Putamen (tissue), 1 donor: ENCODE measurements around the gene BMPR2.
"Not testable (repeated sequence)": the region's sequence is repeated elsewhere in the genome, so short reads cannot be mapped to it uniquely, and the experiment has no call there.

Experiments used
- DNase-seq: peaks from one replicate; pipeline ENCODE4 v3.0.0-alpha.2; 2016; ENCODE audit warnings: low spot score

The BMPR2 gene

DNA sequence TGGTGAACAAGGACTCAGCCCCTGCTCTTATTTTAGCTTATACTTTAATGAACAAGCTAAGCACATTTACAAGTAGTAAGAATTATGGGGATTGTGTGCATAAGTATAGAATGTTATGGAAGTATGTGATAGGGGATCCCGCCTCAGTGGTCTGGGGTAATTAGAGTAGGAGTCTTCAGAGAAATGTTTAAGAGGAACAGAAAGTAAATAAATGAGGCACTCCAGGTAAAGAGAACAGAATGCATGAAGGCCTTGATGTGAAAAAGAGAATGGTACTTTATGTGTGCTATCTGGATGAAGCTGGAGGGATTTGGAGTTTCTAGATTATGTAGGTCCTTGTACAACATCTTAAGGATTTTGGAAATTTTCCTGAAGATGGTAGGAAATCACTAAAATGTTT, 76.6 kb downstream of the BMPR2 start:
- no peak for DNase-seq

GRCh38 chr2:202454536-202454935, 78.4 kb downstream of the BMPR2 start:
- no peak for DNase-seq

DNA sequence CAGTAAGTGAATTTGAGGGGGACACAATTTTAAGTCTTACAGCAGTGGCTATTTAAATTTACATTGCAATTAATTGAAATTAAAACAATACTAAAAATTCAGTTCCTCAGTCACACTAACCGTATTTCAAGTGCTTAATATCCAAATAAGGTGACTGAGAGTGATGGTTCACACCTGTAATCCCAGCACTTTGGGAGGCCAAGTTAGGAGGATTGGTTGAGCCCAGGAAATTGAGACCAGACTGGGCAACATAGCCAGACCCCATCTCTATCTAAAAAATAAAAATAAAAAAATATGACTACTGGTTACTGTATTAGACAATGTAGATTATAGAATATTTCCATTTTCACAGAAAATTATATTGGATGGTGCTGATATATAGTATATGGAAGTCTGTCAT, 79.0 kb downstream of the BMPR2 start:
- no peak for DNase-seq

- no peak for DNase-seq
Observed at GRCh38 chr2:202460119-202460518, 84.0 kb downstream of the BMPR2 start.

- DNase-seq = peak; percentile 3
Observed at GRCh38 chr2:202479090-202479489, 103.0 kb downstream of the BMPR2 start.

DNA sequence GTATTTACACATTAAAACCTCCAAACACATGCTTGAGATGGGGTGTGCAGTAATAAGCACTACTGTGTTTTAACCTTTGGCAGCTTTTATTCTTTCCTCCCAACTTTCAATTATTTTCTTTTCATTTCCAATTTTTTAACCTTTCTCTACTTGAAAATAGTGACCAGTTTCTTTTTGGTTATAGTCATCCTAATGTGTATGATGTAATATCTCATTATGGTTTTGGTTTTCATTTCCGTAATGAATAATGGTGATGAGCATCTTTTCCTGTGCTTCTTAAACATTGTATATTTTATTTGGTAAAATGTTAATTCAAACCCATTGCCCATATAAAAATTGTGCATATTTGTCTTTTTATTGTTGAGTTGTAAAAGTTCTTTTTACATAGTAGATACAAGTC, 103.5 kb downstream of the BMPR2 start:
- no peak for DNase-seq

DNA sequence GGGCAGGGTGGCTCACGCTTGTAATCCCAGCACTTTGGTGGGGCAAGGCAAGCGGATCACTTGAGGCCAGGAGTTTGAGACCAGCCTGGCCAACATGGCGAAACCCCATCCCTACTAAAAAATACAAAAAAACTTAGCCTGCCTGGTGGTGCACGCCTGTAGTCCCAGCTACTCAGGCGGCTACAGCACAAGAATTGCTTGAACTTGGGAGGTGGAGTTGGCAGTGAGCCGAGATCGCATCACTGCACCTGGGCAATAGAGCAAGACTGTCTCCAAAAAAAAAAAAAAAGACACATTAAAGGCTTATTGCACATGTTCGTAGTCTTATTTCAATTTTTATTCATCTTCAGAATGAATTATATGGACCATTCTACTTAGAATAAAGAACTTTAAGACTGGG, 110.2 kb downstream of the BMPR2 start:
- DNase-seq = no peak

GRCh38 chr2:202488671-202489070, 112.5 kb downstream of the BMPR2 start:
- DNase-seq = no peak

GRCh38 chr2:202490479-202490878, 114.4 kb downstream of the BMPR2 start:
- DNase-seq = no peak

DNA sequence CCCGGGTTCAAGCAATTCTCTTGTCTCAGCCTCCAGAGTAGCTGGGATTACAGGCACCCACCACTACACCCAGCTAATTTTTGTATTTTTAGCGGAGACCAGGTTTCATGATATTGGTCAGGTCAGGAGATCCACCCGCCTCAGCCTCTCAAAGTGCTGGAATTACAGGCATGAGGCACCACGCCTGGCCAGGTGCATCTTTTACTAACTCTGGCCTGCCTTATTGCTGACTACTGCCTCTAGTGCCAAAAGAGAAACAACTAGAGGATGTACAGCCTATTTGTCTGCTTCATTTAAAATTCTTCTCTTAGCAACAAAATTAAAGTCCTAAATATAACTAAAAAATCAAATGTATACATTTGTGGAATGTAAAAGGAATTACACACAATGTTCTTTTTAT, 115.4 kb downstream of the BMPR2 start:
- no peak for DNase-seq

DNA sequence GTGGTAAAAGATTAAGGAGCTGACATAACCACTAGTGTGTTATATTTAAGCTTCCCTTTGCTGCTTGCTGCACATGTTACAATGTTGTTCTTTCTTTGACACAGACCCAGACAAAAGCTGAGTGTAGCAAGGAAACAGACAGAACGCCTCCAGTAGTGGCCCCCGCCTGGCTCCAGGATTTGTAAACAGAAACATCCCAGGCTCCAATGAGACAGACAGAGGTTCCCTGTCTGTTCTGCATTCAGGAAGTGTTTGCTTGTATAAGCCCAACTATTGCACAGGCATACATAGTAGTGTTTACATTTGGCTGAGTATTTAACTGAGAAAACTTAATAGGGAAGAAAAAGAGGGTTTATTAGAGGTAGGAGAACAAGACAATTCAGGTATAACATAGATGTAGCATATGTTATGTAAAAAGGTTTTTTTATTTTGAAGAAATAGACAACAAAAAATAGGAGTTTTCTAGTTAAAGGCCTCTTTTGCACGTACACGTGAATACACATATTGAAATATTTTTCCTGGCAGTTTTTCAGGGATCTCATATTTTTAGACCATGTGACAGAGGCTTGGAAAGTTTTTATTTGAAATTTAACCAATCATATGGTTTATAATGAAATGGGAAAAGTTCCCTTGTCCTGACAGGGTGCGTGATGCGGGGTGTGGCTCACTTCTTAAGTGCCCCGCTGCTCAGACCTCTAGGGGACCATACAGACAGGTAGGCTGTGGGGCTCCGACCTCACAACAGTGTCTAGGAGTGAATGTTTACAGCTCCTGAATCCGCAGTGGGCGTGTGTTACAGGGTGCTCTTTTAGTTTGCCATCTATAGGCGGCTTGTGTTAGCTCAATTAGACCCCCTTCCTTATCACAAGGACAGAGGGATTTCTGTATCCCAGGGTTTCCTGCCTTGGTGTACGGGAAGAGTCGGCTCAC, 118.4 kb downstream of the BMPR2 start:
- peak; percentile 64 for DNase-seq

DNA sequence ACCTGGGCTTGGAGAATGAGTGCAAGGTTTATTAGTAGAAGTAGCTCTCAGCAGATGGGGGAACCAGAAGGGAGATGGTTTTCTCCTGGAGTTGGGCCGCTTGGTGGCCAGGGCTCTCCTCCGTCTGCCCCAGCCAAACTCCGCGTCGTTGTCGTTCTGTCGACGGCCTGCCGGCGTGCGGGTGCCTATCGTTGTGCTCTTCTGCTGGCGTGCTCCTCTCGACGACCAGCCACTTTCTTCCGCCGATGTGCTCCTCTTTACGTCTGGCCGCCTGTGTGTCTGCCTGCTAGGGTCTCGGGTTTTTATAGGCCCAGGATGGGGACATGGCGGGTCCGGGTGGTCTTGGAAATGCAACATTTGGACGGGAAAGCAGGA, 119.1 kb downstream of the BMPR2 start:
- no peak for DNase-seq

DNA sequence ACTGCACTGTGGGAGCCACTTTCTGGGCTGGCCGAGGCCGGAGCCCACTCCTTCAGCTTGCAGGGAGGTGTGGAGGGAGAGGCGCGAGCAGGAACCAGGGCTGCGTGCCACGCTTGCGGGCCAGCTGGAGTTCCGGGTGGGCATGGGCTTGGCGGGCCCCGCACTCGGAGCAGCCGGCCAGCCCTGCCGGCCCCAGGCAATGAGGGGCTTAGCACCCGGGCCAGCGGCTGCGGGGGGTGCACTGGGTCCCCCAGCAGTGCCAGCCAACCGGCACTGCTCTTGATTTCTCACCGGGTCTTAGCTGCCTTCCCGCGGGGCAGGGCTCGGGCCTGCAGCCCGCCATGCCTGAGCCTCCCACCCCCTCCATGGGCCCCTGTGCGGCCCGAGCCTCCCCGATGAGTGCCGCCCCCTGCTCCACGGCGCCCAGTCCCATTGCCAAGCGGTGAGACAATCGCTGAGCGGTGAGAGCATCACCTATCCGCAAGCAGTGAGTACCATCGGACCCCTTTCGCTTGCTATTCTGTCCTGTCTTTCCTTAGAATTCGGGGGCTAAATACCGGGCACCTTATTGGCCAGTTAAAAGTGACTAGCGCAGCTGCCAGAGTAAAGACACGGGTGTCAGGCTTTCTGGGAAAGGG, 120.8 kb downstream of the BMPR2 start:
- DNase-seq = not testable (repeated sequence)

DNA sequence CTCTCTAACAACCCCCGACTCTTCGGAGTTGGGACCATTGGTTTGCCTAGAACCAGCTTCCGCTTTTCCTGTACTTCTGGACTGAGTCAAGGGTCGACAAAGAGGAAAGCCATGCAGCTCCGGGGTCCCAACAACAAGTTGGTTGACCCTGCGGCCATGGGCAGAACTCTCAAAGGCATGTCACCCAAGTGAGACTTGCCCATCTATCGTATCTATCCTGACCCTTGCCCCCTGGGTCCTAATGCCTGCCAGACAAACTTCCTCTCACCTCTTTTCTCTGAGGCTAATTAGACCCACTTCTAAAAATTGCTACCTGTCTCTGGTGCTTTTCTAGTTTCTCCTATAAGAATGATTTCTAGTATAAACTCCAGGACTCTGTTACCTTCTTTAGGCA, 121.3 kb downstream of the BMPR2 start:
- not testable (repeated sequence) for DNase-seq

DNA sequence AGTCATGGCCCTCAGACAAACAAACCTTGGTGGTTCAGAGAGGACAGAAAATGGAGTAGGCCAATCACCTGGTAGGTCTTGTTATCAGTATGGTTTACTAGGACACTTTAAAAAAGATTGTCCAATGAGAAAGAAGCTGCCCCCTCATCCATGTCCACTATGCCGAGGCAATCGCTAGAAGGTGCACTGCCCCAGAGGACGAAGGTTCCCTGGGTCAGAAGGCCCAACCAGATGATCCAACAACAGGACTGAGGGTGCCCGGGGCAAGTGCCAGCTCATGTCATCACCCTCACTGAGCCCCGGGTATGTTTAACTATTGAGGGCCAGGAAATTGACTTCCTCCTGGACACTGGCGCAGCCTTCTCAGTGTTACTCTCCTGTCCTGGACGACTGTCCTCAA, 123.7 kb downstream of the BMPR2 start:
- DNase-seq = not testable (repeated sequence)

DNA sequence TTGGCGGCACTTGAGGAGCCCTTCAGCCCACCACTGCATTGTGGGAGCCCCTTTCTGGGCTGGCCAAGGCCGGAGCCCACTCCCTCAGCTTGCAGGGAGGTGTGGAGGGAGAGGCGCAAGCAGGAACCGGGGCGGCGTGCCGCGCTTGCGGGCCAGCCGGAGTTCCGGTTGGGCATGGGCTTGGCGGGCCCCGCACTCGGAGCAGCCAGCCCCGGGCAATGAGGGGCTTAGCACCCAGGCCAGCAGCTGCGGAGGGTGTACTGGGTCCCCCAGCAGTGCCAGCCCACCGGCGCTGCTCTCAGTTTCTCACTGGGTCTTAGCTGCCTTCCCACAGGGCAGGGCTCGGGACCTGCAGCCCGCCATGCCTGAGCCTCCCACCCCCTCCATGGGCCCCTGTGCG, 127.1 kb downstream of the BMPR2 start:
- DNase-seq = not testable (repeated sequence)

DNA sequence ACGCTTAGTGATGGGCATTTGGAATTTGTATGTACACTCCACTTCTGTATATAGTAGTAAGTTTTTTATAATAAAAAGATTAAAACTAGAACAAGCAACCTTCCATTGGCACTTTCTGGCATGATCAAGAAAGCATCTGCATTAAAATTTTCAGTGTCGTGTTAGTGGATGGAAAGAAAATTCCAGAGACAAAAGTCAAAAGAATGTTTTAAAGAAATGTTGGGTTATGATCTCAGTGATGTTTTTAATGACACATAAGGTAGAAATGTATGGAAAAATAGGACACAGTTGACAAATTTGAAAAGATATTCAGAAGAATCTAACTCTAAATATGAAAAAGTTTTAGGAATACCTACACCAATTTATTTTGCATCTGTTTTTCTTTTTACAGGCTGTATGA, 132.6 kb downstream of the BMPR2 start:
- DNase-seq = no peak

- DNase-seq = no peak
Observed at GRCh38 chr2:202510911-202511310, 134.8 kb downstream of the BMPR2 start.

DNA sequence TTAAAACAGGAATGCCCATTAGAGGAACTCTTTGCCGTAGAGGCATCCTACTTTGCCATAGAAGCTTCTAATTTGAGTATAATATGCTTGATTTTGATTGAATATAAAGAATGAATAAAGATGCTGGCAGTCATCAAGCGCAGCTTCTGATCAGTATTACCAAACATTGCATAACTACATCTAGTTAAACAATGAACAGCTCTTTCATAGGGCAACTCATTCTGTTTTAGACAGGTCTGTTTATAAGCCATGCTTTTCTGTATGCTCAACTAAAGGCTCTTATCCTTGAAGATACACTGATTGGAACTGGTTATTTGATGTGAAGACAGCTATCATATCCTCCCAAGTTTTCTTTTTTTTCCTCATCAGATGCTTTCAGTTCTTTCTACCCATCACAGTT, 136.0 kb downstream of the BMPR2 start:
- no peak for DNase-seq

DNA sequence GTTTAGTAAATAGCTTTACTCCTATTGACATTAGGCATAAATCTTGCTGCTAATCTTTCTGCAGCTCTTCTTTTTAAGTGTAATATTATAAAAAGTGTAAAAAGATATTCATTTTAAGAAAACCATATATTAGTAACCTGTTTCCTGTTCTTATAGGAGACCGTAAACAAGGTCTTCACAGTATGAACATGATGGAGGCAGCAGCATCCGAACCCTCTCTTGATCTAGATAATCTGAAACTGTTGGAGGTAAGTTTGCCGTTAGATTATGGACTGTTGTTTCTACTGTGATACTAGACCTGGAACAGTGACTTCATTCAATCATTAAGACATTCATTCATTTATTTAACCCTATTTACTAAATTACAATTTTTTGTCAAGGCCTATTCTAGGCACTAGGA, 138.6 kb downstream of the BMPR2 start:
- DNase-seq = no peak

DNA sequence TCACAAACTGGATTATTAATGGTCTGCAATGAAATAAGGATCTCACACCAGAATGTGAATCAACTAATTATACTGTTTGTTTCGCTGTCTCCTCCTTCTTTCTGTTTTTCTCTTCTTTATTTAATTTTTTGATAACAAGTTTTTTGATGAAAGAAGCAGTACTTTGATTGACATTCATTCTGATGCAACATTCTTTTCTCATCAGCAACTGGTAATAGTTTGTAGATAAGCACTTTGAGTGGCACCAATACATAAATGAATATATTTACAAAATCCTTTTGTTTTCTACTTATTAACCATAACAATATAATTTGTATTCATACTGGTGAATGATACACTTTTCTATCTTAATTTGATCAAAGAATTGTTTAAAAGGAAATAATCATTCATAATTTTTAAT, 143.3 kb downstream of the BMPR2 start:
- DNase-seq = no peak

- no peak for DNase-seq
Observed at GRCh38 chr2:202521470-202521869, 145.3 kb downstream of the BMPR2 start.

DNA sequence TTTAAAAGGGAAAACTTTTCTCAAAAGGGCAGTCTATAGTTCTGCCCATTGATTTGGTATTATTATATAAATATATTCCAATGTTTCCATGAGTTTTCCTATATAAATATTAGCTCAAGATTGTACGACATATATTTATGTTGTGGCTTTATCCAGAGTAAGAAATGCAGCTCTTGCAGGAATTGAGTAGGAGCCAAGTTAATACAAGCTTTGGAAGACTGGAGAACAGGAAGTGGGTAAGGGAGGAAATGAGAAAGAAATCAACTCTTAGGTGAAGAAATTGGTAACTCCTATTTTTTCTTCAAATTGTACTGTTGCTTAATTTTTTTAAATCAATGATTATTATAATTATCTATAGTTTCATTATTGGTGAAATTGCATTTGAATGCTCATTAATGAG, 153.3 kb downstream of the BMPR2 start:
- no peak for DNase-seq

GRCh38 chr2:202530038-202530437, 153.9 kb downstream of the BMPR2 start:
- no peak for DNase-seq
